Heart left ventricle (tissue), 13 donors: ENCODE measurements around the gene IL1RL2.

ENCODE experiments used
- POLR2A ChIP-seq, 2 donors: fragments of 450-650 bp; IDR thresholded peaks; one replicate each; pipeline ENCODE4 v1.6.1; 2017; ENCODE audit warnings: antibody characterized with exemption in 2 of 2, mild to moderate bottlenecking in 2 of 2, moderate library complexity in 2 of 2
- TF ChIP-seq, protein P1 (sequence below), 12 donors: fragments of 200-600 bp; sonication (generic) in 4 of 12; IDR thresholded peaks; one replicate each; pipeline versions ENCODE4 v1.5.0 to v1.8.0; 2018 to 2022; ENCODE audit warnings: antibody characterized with exemption in 12 of 12, mild to moderate bottlenecking in 5 of 12
- donor health status: ischemic (EF 13 %, LVEDD 7.1; RV severe dilation, severe dysfunction).
- donor health status: DM: no; HTN: yes; CAD: no.
- donor health status: DM: no; HTN: no; CAD: no.
- donor health status: ischemic (EF 25% LVEDD 6.9; RV normal size, moderate dysfunction).
- donor health status: ischemic (EF 25% LVEDD 5.7; RV mildly dilated, moderate dysfunction).
- donor health status: ischemic (EF 35%, LVEDD 5.7; RV mildly dilated, moderate dysfunction).
- donor health status: nonischemic (EF 11% LVEDD 7.7; RV severe dilation, severe dysfunction).
- donor health status: DM: yes; HTN: yes; CAD: no.
- donor health status: PGD.
- donor health status: ischemic (EF 29% LVEDD 5.4; RV normal size, mild dysfunction).
- donor health status: nonischemic (EF 23%, LVEDD 6.1; RV moderate dilation, normal function).

DNA sequence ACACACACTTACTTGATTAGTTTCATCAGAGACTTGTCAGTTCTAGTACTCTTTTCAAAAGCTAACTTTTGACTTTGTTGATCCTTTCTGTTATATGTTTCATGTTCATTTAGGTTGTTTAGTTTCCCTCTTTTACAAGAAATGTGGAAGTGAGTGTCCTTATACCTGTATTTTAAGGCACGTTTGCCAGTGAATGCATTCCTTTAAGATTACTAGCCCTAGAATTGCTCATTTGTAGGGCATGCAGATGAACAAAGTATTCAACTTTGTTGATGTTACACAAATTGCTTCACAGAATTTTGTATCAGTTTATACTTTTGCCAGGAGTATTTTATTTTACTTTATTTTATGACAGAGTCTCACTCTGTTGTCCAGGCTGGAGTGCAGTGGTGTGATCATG, 6.3 kb downstream of the IL1RL2 start:
- TF ChIP-seq POLR2A (IDR thresholded peaks at IDR 0.05), result no peak
- TF ChIP-seq, protein P1, sequence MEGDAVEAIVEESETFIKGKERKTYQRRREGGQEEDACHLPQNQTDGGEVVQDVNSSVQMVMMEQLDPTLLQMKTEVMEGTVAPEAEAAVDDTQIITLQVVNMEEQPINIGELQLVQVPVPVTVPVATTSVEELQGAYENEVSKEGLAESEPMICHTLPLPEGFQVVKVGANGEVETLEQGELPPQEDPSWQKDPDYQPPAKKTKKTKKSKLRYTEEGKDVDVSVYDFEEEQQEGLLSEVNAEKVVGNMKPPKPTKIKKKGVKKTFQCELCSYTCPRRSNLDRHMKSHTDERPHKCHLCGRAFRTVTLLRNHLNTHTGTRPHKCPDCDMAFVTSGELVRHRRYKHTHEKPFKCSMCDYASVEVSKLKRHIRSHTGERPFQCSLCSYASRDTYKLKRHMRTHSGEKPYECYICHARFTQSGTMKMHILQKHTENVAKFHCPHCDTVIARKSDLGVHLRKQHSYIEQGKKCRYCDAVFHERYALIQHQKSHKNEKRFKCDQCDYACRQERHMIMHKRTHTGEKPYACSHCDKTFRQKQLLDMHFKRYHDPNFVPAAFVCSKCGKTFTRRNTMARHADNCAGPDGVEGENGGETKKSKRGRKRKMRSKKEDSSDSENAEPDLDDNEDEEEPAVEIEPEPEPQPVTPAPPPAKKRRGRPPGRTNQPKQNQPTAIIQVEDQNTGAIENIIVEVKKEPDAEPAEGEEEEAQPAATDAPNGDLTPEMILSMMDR (IDR thresholded peaks at IDR 0.05), result no peak
